Karpas-422 (cell line): ENCODE measurements around the gene IL23R. TPM values are rescaled to one million over a fixed set of nuclear protein-coding genes. Genes with fewer than 3 reads are reported as not detected.
A peak's percentile ranks its signal among the peaks of the same experiment; 100 is the strongest.
"Not testable (repeated sequence)": the region's sequence is repeated elsewhere in the genome, so short reads cannot be mapped to it uniquely, and the experiment has no call there.

Source experiments
- DNase-seq: peaks from one replicate; pipeline ENCODE4 v3.0.0-alpha.2; 2015
- H2AFZ ChIP-seq: fragments of 200-600 bp; sonication (generic); 2 replicates; pipeline ENCODE4 v1.6.1; 2014; ENCODE audit warnings: antibody characterized with exemption, low read length, mixed read lengths
- H3K27ac ChIP-seq: fragments of 200-600 bp; sonication (generic); 2 replicates; pipeline ENCODE4 v1.5.1; 2014; ENCODE audit warnings: mild to moderate bottlenecking, low read length, moderate library complexity
- H3K27me3 ChIP-seq: fragments of 200-600 bp; sonication (generic); 2 replicates; pipeline ENCODE4 v1.6.1; 2014; ENCODE audit warnings: low read length, mixed read lengths
- H3K36me3 ChIP-seq: fragments of 200-600 bp; sonication (generic); 2 replicates; pipeline ENCODE4 v1.6.1; 2014; ENCODE audit warnings: low read length, mixed read lengths; ENCODE audit not compliant: insufficient read depth
- H3K4me1 ChIP-seq: fragments of 200-600 bp; sonication (generic); 2 replicates; pipeline ENCODE4 v1.6.1; 2014; ENCODE audit warnings: mild to moderate bottlenecking, low read length, mixed read lengths
- H3K4me2 ChIP-seq: fragments of 200-600 bp; sonication (generic); 2 replicates; pipeline ENCODE4 v1.6.1; 2014; ENCODE audit warnings: low read length, low read depth, mild to moderate bottlenecking; ENCODE audit not compliant: poor library complexity, severe bottlenecking
- H3K4me3 ChIP-seq: fragments of 200-600 bp; sonication (generic); 2 replicates; pipeline ENCODE4 v1.5.1; 2014; ENCODE audit warnings: mild to moderate bottlenecking, antibody characterized with exemption, low read length, mixed read lengths
- H3K79me2 ChIP-seq: fragments of 200-600 bp; sonication (generic); 2 replicates; pipeline ENCODE4 v1.6.1; 2014; ENCODE audit warnings: mild to moderate bottlenecking, low read length, mixed read lengths
- H3K9ac ChIP-seq: fragments of 200-600 bp; sonication (generic); 2 replicates; pipeline ENCODE4 v1.6.0; 2014; ENCODE audit warnings: low read length
- H3K9me2 ChIP-seq: fragments of 200-600 bp; sonication (generic), shearing (Covaris generic); replicated peaks from 2 replicates; pipeline ENCODE4 v1.6.0; 2014; ENCODE audit warnings: mild to moderate bottlenecking, low read length, moderate library complexity; ENCODE audit not compliant: insufficient read depth
- H3K9me3 ChIP-seq: fragments of 300-700, 200-600 bp; sonication (generic); 2 replicates; pipeline ENCODE4 v1.6.1; 2014; ENCODE audit warnings: low read length, mixed read lengths
- H4K20me1 ChIP-seq: fragments of 200-600 bp; sonication (generic); 2 replicates; pipeline ENCODE4 v1.6.1; 2014; ENCODE audit warnings: mild to moderate bottlenecking, antibody characterized with exemption, low read length, low read depth; ENCODE audit not compliant: insufficient read depth
- total RNA-seq: library from RNA; depleted of rRNA; stranded (reverse); fragments of >200 nt; shearing (Covaris generic); gene quantifications from 2 replicates; pipeline ENCODE4 v1.2.3, GENCODE V29; 2014; ENCODE audit warnings: low replicate concordance

IL23R gene
- total RNA-seq, 1 experiment from 2014 or later: 0.45 TPM

- H3K4me1 ChIP-seq, H3K9me2 ChIP-seq, H3K4me2 ChIP-seq, H3K27ac ChIP-seq, H3K79me2 ChIP-seq, H3K36me3 ChIP-seq, H3K9ac ChIP-seq, H3K4me3 ChIP-seq, H2AFZ ChIP-seq, H3K27me3 ChIP-seq, H3K9me3 ChIP-seq, H4K20me1 ChIP-seq, DNase-seq: not testable (repeated sequence)
These were observed 41.1 kb downstream of the IL23R start for GRCh38 chr1:67207398-67207797.

- no peak overlapping the region for H3K4me2 ChIP-seq
These were observed 42.0 kb downstream of the IL23R start for GRCh38 chr1:67208217-67208616.

GRCh38 chr1:67209521-67209920 lies 43.3 kb downstream of the IL23R start:
- no peak overlapping the region for H2AFZ ChIP-seq

More at GRCh38 chr1:67208217-67208616, 42.0 kb downstream of the IL23R start:
- Histone ChIP-seq H3K9me2 (no peaks in the 10 kb centered on the region), H3K9ac (no peak overlapping the region), H3K4me1 (no peaks in the 10 kb centered on the region), H3K27me3 (no peaks in the 10 kb centered on the region), H3K36me3 (no peaks in the 10 kb centered on the region), H3K9me3 (no peaks in the 10 kb centered on the region), H3K27ac (no peak overlapping the region), H4K20me1 (no peaks in the 10 kb centered on the region), H3K4me3 (no peak overlapping the region), H2AFZ (no peak overlapping the region), H3K79me2 (no peaks in the 10 kb centered on the region)
- no peak for DNase-seq

GRCh38 chr1:67211589-67212563 lies 45.6 kb downstream of the IL23R start:
- Histone ChIP-seq H3K4me3 (no peak overlapping the region), H3K79me2 (no peaks in the 10 kb centered on the region), H3K9me3 (no peaks in the 10 kb centered on the region), H3K4me2 (no peak overlapping the region), H2AFZ (no peak overlapping the region), H3K27ac (no peak overlapping the region), H3K4me1 (no peaks in the 10 kb centered on the region; the same call in 1 of the 2 replicates), H3K36me3 (no peaks in the 10 kb centered on the region), H3K27me3 (no peaks in the 10 kb centered on the region), H4K20me1 (no peaks in the 10 kb centered on the region), H3K9ac (no peak overlapping the region), H3K9me2 (no peaks in the 10 kb centered on the region)
- peak; percentile 68 for DNase-seq

More at GRCh38 chr1:67209521-67209920, 43.3 kb downstream of the IL23R start:
- Histone ChIP-seq H3K4me1 (no peaks in the 10 kb centered on the region), H3K27me3 (no peaks in the 10 kb centered on the region), H3K4me3 (no peak overlapping the region), H3K4me2 (no peak overlapping the region), H3K27ac (no peak overlapping the region), H3K36me3 (no peaks in the 10 kb centered on the region), H3K9me2 (no peaks in the 10 kb centered on the region), H3K9ac (no peak overlapping the region), H4K20me1 (no peaks in the 10 kb centered on the region), H3K79me2 (no peaks in the 10 kb centered on the region), H3K9me3 (no peaks in the 10 kb centered on the region)
- DNase-seq: no peak

GRCh38 chr1:67213164-67213563 lies 46.9 kb downstream of the IL23R start:
- no peaks in the 10 kb centered on the region for H3K27me3 ChIP-seq
- DNase-seq: peak; percentile 74
- H3K9me2 ChIP-seq: no peaks in the 10 kb centered on the region
- H3K9ac ChIP-seq: no peak overlapping the region
- no peaks in the 10 kb centered on the region for H4K20me1 ChIP-seq
- H3K4me1 ChIP-seq: peaks cover 10% of the 10 kb centered on the region
- no peak overlapping the region for H2AFZ ChIP-seq
- no peaks in the 10 kb centered on the region for H3K79me2 ChIP-seq
- H3K27ac ChIP-seq: no peak overlapping the region
- H3K9me3 ChIP-seq: no peaks in the 10 kb centered on the region
- H3K4me2 ChIP-seq: no peak overlapping the region
- H3K36me3 ChIP-seq: no peaks in the 10 kb centered on the region
- H3K4me3 ChIP-seq: no peak overlapping the region

- H3K9me2 ChIP-seq: no peaks in the 10 kb centered on the region
- no peak overlapping the region for H2AFZ ChIP-seq
- no peaks in the 10 kb centered on the region for H3K9me3 ChIP-seq
- H3K36me3 ChIP-seq: no peaks in the 10 kb centered on the region
- H4K20me1 ChIP-seq: no peaks in the 10 kb centered on the region
- no peaks in the 10 kb centered on the region for H3K27me3 ChIP-seq
- no peak overlapping the region for H3K4me3 ChIP-seq
- H3K9ac ChIP-seq: no peak overlapping the region
- H3K4me1 ChIP-seq: peaks cover 10% of the 10 kb centered on the region
- DNase-seq: no peak
- no peaks in the 10 kb centered on the region for H3K79me2 ChIP-seq
- H3K27ac ChIP-seq: no peak overlapping the region
- no peak overlapping the region for H3K4me2 ChIP-seq
These were observed 47.7 kb downstream of the IL23R start for GRCh38 chr1:67213948-67214347.

- H3K79me2 ChIP-seq: no peaks in the 10 kb centered on the region
- no peaks in the 10 kb centered on the region for H3K27me3 ChIP-seq
- no peaks in the 10 kb centered on the region for H3K9me3 ChIP-seq
- DNase-seq: peak; percentile 72
- no peak overlapping the region for H3K4me3 ChIP-seq
- H3K27ac ChIP-seq: no peak overlapping the region
- H2AFZ ChIP-seq: no peak overlapping the region
- no peak overlapping the region for H3K4me2 ChIP-seq
- no peaks in the 10 kb centered on the region for H3K9me2 ChIP-seq
- H4K20me1 ChIP-seq: no peaks in the 10 kb centered on the region
- no peaks in the 10 kb centered on the region for H3K36me3 ChIP-seq
- H3K4me1 ChIP-seq: peaks cover 10% of the 10 kb centered on the region
- no peak overlapping the region for H3K9ac ChIP-seq
These were observed 48.3 kb downstream of the IL23R start for GRCh38 chr1:67214420-67215174.

GRCh38 chr1:67216401-67216800 lies 50.1 kb downstream of the IL23R start:
- no peak overlapping the region for H3K27ac ChIP-seq
- H3K9me2 ChIP-seq: no peaks in the 10 kb centered on the region
- DNase-seq: no peak
- no peaks in the 10 kb centered on the region for H3K79me2 ChIP-seq
- H3K36me3 ChIP-seq: no peaks in the 10 kb centered on the region
- H4K20me1 ChIP-seq: no peaks in the 10 kb centered on the region
- H2AFZ ChIP-seq: no peak overlapping the region
- H3K9me3 ChIP-seq: no peaks in the 10 kb centered on the region
- no peak overlapping the region for H3K4me3 ChIP-seq
- H3K27me3 ChIP-seq: no peaks in the 10 kb centered on the region
- no peak overlapping the region for H3K9ac ChIP-seq
- H3K4me1 ChIP-seq: peaks cover 10% of the 10 kb centered on the region
- no peak overlapping the region for H3K4me2 ChIP-seq
